GM12878 (cell line): Measurements from ENCODE around the gene MYL12B. TPM values are rescaled to one million over a fixed set of nuclear protein-coding genes. Genes with fewer than 3 reads are reported as not detected.

Experiments used
- EP300 ChIP-seq, 2 experiments: fragments of 150-350 bp in 1 of 2; IDR thresholded peaks; 2 replicates each; pipeline ENCODE4 v1.6.1; 2011 to 2012; ENCODE audit warnings: low read depth in 2 of 2, low read length in 2 of 2, borderline replicate concordance in 1 of 2, improper control_type of control experiment in 1 of 2, inconsistent platforms in 1 of 2; ENCODE audit not compliant: control insufficient read depth in 1 of 2
- GABPA ChIP-seq: IDR thresholded peaks from 2 replicates; pipeline ENCODE4 v1.6.1; 2014; ENCODE audit warnings: antibody characterized with exemption, low read depth, mild to moderate bottlenecking, inconsistent platforms
- MTA2 ChIP-seq: fragments of 450-650 bp; IDR thresholded peaks from 2 replicates; pipeline ENCODE4 v1.6.1; 2016; ENCODE audit warnings: low read depth, mild to moderate bottlenecking, moderate library complexity
- ZBTB40 ChIP-seq: fragments of 450-650 bp; IDR thresholded peaks from 2 replicates; pipeline ENCODE4 v1.6.1; 2016; ENCODE audit warnings: mild to moderate bottlenecking, moderate library complexity, borderline replicate concordance
- polyA plus RNA-seq, 11 experiments: library from polyadenylated mRNA; depleted of rRNA in 4 of 11; unstranded in 6 of 11; stranded (reverse) in 5 of 11; fragments of >200 nt; fragmentation: Nextera tagmentation in 4 of 11; fragmentation: Illumina TruSeq in 1 of 11; extraction: Ambion mirVana in 4 of 11; extraction: Trizol in 1 of 11; gene quantifications; 1 replicate in 1 of 11; 2 replicates in 10 of 11; pipeline versions ENCODE4 v1.2.1 to v1.2.3, GENCODE V29; 2011 to 2016; ENCODE audit warnings: inconsistent platforms in 2 of 11, missing spikeins in 2 of 11, low read depth in 1 of 11
- total RNA-seq, 4 experiments: library from RNA; depleted of rRNA in 3 of 4; stranded (reverse); fragments of >200 nt in 3 of 4; fragmentation: Illumina TruSeq in 1 of 4; extraction: Trizol in 1 of 4; gene quantifications; 2 replicates each; pipeline versions ENCODE4 v1.2.1 to v1.2.3, GENCODE V29; 2013 to 2021
- TF ChIP-seq, protein P1 (sequence below): fragments of 150-350 bp; IDR thresholded peaks from 2 replicates; pipeline ENCODE4 v1.6.1; 2014; ENCODE audit warnings: mild to moderate bottlenecking, low read depth, low read length

The MYL12B gene
- total and polyA plus RNA-seq, 10 of the 15 experiments (the other 5 are each of a cell fraction or from before 2014, with no cell fraction given): 179 to 739 (median 400) TPM

GRCh38 chr18:3286159-3286558, 24.2 kb downstream of the MYL12B start (continued):
- TF ChIP-seq EP300 (IDR thresholded peaks at IDR 0.05; ENCODE audit: borderline replicate concordance in 1 of 2, control insufficient read depth in 1 of 2, low read depth in 2 of 2, low read length in 2 of 2) (no peak), MTA2 (no peak), GABPA (no peak), ZBTB40 (no peak)
- TF ChIP-seq, protein P1, sequence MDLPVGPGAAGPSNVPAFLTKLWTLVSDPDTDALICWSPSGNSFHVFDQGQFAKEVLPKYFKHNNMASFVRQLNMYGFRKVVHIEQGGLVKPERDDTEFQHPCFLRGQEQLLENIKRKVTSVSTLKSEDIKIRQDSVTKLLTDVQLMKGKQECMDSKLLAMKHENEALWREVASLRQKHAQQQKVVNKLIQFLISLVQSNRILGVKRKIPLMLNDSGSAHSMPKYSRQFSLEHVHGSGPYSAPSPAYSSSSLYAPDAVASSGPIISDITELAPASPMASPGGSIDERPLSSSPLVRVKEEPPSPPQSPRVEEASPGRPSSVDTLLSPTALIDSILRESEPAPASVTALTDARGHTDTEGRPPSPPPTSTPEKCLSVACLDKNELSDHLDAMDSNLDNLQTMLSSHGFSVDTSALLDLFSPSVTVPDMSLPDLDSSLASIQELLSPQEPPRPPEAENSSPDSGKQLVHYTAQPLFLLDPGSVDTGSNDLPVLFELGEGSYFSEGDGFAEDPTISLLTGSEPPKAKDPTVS: no peak
